HG02870 (cell line): Measurements from ENCODE around the gene ITGB1BP1.

Experiments used
- ATAC-seq: cut with Tn5 transposase; IDR thresholded peaks from one replicate; pipeline ENCODE4 v1.9.1; 2021; ENCODE audit warnings: mild to moderate bottlenecking, moderate library complexity; ENCODE audit not compliant: unreplicated experiment

The ITGB1BP1 gene

DNA sequence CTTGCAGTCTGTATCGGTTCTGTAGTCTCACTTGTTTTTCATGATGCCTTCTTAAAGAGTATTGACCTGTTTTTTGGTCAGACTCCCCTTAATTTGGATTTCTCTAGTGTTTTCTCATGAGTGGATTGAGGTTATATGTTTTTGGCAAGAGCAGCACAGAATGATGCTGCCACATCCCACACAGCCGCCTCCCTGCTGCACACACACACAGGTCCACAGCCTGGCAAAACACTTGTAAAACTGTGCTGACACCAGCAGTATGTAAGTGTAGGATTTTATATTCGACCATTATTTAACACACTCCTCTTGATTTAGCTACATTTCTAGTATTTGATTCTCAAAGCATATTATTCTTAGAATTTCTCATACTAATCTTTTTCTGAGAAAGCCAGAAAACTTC, 68.1 kb downstream of the ITGB1BP1 start:
- no peak for ATAC-seq

DNA sequence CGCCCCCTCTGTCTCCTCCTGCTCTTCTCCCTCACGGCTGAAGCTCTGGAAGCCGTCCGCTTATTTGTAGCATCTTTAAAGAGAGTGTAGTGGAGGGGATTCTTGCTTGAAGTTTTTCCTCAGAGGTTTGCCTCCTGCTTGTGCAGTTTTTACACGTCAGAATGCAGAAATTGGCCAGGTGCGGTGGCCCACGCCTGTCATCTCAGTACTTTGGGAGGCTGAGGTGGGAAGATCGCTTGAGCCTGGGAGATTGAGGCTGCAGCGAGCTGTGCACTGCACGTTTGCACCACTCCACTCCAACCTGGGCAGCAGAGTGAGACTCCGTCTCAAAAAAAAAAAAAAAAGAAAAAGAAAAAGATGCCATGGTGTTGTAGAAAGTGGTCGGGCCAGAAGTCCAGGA, 69.0 kb downstream of the ITGB1BP1 start:
- ATAC-seq: no peak
